IPS-18a (cell line): ENCODE measurements around the gene TUBGCP6.
"Not testable (repeated sequence)": the region's sequence is repeated elsewhere in the genome, so short reads cannot be mapped to it uniquely, and the experiment has no call there.

Source experiments
- H3K27ac ChIP-seq: one replicate; pipeline ENCODE4 v1.5.1; 2013; ENCODE audit warnings: low read length
- H3K27me3 ChIP-seq: one replicate; pipeline ENCODE4 v1.6.1; 2013; ENCODE audit warnings: mild to moderate bottlenecking, low read length; ENCODE audit not compliant: control insufficient read depth, insufficient read depth
- H3K36me3 ChIP-seq: one replicate; pipeline ENCODE4 v1.6.1; 2013; ENCODE audit warnings: low read depth, low read length; ENCODE audit not compliant: control insufficient read depth
- H3K4me1 ChIP-seq: one replicate; pipeline ENCODE4 v1.6.1; 2013; ENCODE audit warnings: low read depth, low read length; ENCODE audit not compliant: control insufficient read depth
- H3K4me3 ChIP-seq: one replicate; pipeline ENCODE4 v1.5.1; 2013; ENCODE audit warnings: low read length
- H3K9ac ChIP-seq: one replicate; pipeline ENCODE4 v1.6.1; 2013; ENCODE audit warnings: mild to moderate bottlenecking, low read length, moderate library complexity
- H3K9me3 ChIP-seq: one replicate; pipeline ENCODE4 v1.6.1; 2013; ENCODE audit warnings: low read depth, low read length; ENCODE audit not compliant: control insufficient read depth

TUBGCP6 gene

GRCh38 chr22:50206599-50206998 is 38.2 kb downstream of the TUBGCP6 start:
- Histone ChIP-seq H3K9me3 (no peaks in the 10 kb centered on the region), H3K27ac (no peak overlapping the region), H3K4me3 (no peak overlapping the region), H3K9ac (no peak overlapping the region), H3K4me1 (peaks cover 9% of the 10 kb centered on the region), H3K27me3 (no peaks in the 10 kb centered on the region), H3K36me3 (peaks cover 27% of the 10 kb centered on the region)

DNA sequence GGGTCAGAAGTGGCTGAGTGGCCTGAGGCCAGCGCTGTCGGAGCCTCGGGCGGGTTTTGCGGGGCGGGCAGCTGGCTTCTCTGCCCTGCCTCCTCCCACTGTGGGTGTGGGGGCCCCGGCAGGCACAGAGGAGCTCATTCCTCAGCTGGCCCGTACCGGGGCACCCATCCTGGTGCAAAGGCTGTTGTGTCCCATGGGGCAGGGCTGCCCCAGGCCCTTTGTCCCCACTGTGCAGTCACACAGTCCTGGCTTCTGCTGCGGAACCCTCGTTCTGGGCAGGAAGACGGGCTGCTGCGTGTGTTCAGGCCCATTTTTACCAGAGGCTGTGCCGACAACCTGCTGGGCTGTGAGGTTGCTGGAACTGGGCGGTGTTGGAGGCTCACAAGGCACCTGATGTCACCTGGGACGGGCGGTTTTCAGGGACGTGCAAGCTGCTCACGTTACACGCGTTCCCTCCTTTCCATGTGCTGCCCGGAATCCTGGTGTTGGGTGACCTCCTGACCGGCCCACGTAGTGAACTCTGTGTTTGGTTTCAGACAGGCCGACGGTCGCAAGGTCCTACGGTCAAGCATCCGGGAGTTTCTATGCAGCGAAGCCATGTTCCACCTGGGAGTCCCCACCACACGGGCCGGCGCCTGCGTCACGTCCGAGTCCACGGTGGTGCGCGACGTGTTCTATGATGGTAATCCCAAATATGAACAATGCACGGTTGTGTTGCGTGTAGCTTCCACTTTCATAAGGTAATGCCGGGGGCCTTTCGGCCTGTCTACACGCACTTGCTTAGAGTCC is 38.8 kb downstream of the TUBGCP6 start:
- Histone ChIP-seq H3K9me3 (no peaks in the 10 kb centered on the region), H3K36me3 (peaks cover 21% of the 10 kb centered on the region), H3K27ac (no peak overlapping the region), H3K9ac (no peak overlapping the region), H3K4me1 (peaks cover 9% of the 10 kb centered on the region), H3K27me3 (no peaks in the 10 kb centered on the region), H3K4me3 (no peak overlapping the region)

DNA sequence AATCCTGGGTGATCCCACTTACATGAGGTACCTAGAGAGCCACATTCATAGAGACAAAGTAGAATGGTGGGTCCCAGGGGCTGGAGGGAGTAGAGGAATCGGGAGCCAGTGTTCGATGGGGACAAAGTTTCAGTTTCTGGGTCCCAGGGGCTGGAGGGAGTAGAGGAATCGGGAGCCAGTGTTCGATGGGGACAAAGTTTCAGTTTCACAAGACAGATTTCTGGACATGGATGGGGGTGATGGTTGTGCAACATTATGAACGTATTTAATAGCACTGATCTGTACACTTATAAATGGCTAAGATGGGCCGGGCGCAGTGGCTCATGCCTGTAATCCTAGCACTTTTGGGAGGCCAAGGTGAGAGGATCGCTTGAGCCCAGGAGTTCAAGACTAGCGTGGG is 39.8 kb downstream of the TUBGCP6 start:
- peaks cover 19% of the 10 kb centered on the region for H3K36me3 ChIP-seq
- not testable (repeated sequence) for H3K27me3 ChIP-seq, H3K4me1 ChIP-seq, H3K9me3 ChIP-seq, H3K4me3 ChIP-seq, H3K9ac ChIP-seq, H3K27ac ChIP-seq

DNA sequence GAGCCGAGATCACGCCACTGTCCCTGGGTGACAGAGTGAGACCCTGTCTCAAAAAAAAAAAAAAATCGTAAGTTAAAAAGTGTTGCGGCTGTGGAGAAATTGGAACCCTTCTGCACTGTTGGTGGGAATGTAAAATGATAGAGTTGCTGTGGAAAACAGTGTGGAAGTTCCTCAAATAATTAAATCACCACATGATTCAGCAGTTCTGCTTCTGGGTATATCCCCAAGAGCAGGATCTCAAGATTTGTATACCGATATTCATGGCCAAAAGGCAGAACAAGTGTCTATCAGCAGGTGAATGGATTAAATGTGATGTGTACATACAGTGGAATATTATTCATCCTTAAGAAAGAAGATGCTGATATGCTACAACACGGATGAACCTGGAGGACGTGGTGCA is 40.3 kb downstream of the TUBGCP6 start:
- H3K27me3 ChIP-seq, result no peaks in the 10 kb centered on the region
- H3K27ac ChIP-seq, result no peak overlapping the region
- H3K4me3 ChIP-seq, result no peak overlapping the region
- peaks cover 9% of the 10 kb centered on the region for H3K4me1 ChIP-seq
- H3K36me3 ChIP-seq, result peaks cover 19% of the 10 kb centered on the region
- H3K9ac ChIP-seq, result no peak overlapping the region
- H3K9me3 ChIP-seq, result no peaks in the 10 kb centered on the region

- Histone ChIP-seq H3K4me3 (no peak overlapping the region), H3K36me3 (peaks cover 19% of the 10 kb centered on the region), H3K27ac (no peak overlapping the region), H3K9ac (no peak overlapping the region), H3K9me3 (no peaks in the 10 kb centered on the region), H3K27me3 (no peaks in the 10 kb centered on the region), H3K4me1 (peaks cover 9% of the 10 kb centered on the region)
These were observed 41.5 kb downstream of the TUBGCP6 start for GRCh38 chr22:50203288-50203687.

DNA sequence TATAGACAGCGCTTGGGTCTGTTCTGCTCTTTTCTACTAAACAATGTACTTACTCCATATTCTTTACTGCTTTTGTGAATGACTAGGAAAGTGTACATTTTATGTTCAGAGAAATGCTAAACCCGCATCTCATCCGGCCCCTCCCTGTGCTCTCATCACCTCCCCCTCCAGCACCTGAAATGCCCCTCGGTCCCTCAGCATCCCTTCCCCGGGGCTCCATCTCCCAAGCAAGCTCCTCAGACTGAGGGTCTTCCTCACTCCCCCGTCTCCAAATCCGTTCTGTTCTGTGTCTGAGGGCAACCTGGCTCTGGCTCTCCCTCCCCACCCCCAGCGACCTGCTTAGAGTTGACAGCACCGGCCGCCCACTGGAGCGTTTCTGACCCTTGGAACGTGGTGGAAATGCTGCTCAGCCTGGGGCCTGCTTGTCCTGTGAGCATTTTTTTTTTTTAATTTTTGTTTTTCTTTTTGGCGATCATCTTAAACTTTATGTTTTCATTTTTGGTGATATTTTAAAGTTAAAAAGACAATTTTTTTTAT is 42.6 kb downstream of the TUBGCP6 start:
- no peak overlapping the region for H3K9ac ChIP-seq
- peaks cover 9% of the 10 kb centered on the region for H3K4me1 ChIP-seq
- H3K27me3 ChIP-seq, result no peaks in the 10 kb centered on the region
- no peaks in the 10 kb centered on the region for H3K9me3 ChIP-seq
- H3K4me3 ChIP-seq, result peak overlapping the region; percentile 69
- peaks cover 13% of the 10 kb centered on the region for H3K36me3 ChIP-seq
- H3K27ac ChIP-seq, result no peak overlapping the region

DNA sequence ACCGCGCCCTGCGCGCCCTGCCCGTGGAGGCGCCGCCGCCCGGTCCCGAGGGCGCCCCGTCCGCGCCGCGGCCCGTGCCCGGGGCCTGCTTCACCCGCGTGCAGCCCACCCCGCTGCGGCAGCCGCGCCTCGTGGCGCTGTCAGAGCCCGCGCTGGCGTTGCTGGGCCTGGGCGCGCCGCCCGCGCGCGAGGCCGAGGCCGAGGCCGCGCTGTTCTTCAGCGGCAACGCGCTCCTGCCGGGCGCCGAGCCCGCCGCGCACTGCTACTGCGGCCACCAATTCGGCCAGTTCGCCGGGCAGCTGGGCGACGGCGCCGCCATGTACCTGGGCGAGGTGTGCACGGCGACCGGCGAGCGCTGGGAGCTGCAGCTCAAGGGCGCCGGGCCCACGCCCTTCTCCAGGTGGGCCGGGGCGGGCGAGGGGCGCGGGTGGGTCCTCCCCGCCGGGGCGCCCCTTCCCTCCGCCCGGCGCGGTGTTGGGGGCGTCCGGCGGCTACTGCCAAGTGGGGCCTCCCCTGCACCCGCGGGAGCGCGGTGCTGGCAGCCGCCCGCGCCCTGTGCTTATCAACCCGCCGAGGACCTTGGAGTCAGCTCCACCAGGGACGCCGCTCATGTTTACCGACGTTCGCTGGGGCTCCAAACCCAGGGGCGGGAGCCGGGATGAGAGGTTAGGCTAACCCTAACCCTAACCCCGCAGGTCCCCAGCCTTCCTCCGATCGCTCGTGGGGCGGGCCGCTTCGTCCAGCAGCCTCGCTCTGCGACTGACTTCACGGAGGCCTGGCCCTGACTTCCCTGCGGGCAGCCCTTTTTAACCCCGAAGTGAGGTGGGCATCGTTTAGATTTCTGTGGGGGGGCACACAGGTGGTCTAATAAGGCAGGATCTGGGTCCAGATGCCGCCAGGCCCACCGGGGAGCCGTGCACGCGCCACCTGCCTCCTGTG is 43.4 kb downstream of the TUBGCP6 start:
- Histone ChIP-seq H3K27ac (no peak overlapping the region), H3K27me3 (no peaks in the 10 kb centered on the region), H3K4me3 (peak overlapping the region; percentile 69), H3K4me1 (peaks cover 9% of the 10 kb centered on the region), H3K36me3 (peaks cover 12% of the 10 kb centered on the region), H3K9me3 (no peaks in the 10 kb centered on the region), H3K9ac (peak overlapping the region; percentile 39)

- Histone ChIP-seq H3K27me3 (no peaks in the 10 kb centered on the region), H3K36me3 (peaks cover 9% of the 10 kb centered on the region), H3K4me1 (peaks cover 5% of the 10 kb centered on the region), H3K9ac (peak within 1 kb of the TSS; percentile 39), H3K9me3 (no peaks in the 10 kb centered on the region), H3K4me3 (peak within 1 kb of the TSS; percentile 69), H3K27ac (no peak within 1 kb of the TSS)
These were observed 44.2 kb downstream of the TUBGCP6 start, which contains the start of gene SELENOO for GRCh38 chr22:50200461-50201190. Gene SELENOO (plus strand): TSS chr22:50201011. CDS start chr22:50201037, 26 bp downstream.

DNA sequence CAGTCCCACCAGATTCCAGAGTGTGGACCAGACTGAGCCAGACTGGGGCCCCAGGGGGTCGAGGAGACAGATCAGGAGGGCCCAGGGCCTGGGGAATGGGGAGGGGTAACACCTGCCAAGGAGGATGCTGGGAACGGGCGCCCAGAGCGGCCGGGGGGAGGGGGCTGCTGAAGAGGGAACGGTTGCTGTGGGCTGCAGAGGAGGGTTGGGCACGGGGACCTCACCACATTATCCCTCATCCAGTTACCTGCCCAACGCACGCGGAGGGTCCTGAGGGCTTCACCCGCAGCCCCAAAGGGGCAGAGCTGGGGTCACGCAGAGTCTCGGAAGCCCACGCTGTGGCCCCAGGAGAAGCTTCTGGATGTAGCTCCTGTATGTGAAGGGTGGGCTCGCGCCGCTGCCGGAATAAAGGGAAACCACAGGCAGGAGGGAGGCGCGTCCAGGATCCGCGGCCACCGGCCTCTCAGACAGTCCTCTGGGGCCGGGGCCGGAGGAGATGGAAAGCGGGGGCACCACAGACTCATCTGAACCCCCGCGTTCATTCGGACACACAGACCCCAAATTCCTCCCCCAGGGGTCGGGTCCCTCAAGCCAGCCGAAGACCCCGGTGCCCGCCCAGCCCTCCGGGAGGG is 44.9 kb downstream of the TUBGCP6 start:
- Histone ChIP-seq H3K27me3 (no peaks in the 10 kb centered on the region), H3K36me3 (peaks cover 10% of the 10 kb centered on the region), H3K4me3 (peak overlapping the region; percentile 64), H3K9ac (no peak overlapping the region), H3K27ac (no peak overlapping the region), H3K4me1 (peaks cover 5% of the 10 kb centered on the region), H3K9me3 (no peaks in the 10 kb centered on the region)

GRCh38 chr22:50199251-50199721 is 45.5 kb downstream of the TUBGCP6 start:
- H3K27me3 ChIP-seq, result no peaks in the 10 kb centered on the region
- H3K9me3 ChIP-seq, result no peaks in the 10 kb centered on the region
- H3K9ac ChIP-seq, result no peak overlapping the region
- H3K4me1 ChIP-seq, result peaks cover 5% of the 10 kb centered on the region
- peaks cover 17% of the 10 kb centered on the region for H3K36me3 ChIP-seq
- H3K27ac ChIP-seq, result no peak overlapping the region
- H3K4me3 ChIP-seq, result peak overlapping the region; percentile 64
